Heart right ventricle (tissue), 16 donors: ENCODE results near the gene DHCR24. TPM values are rescaled to one million over a fixed set of nuclear protein-coding genes. Genes with fewer than 3 reads are reported as not detected.

Experiments
- ATAC-seq, 8 donors: fragments of 200-7000 bp; cut with Tn5 transposase; one replicate each; pipeline ENCODE4 v1.9.1; 2020; ENCODE audit warnings: mild to moderate bottlenecking in 8 of 8, moderate library complexity in 8 of 8, moderate number of reproducible peaks in 1 of 8
- DNase-seq, 2 donors: peaks; one replicate each; pipeline ENCODE4 v3.0.0-alpha.2; 2020
- H3K27ac ChIP-seq, 10 donors: fragments of 200-600 bp; sonication (generic) in 2 of 10; one replicate each; pipeline versions ENCODE4 v1.5.0 to v1.8.0; 2020 to 2022; ENCODE audit warnings: mild to moderate bottlenecking in 3 of 10
- H3K27me3 ChIP-seq, 7 donors: fragments of 200-600 bp; one replicate each; pipeline ENCODE4 v1.8.0; 2021 to 2022; ENCODE audit warnings: mild to moderate bottlenecking in 2 of 7
- H3K36me3 ChIP-seq, 9 donors: fragments of 200-600 bp; sonication (generic) in 1 of 9; one replicate each; pipeline versions ENCODE4 v1.5.0 to v1.8.0; 2020 to 2022; ENCODE audit warnings: mild to moderate bottlenecking in 2 of 9
- H3K4me1 ChIP-seq, 9 donors: fragments of 200-600 bp; sonication (generic) in 1 of 9; one replicate each; pipeline versions ENCODE4 v1.5.0 to v1.8.0; 2020 to 2022; ENCODE audit warnings: mild to moderate bottlenecking in 4 of 9
- H3K4me3 ChIP-seq, 10 donors: fragments of 200-600 bp; sonication (generic) in 2 of 10; one replicate each; pipeline versions ENCODE4 v1.5.0 to v1.8.0; 2020 to 2022; ENCODE audit warnings: mild to moderate bottlenecking in 7 of 10, moderate library complexity in 2 of 10
- H3K9me3 ChIP-seq, 11 donors: fragments of 200-600 bp in 10 of 11; sonication (generic) in 2 of 11; one replicate each; pipeline versions ENCODE4 v1.5.0 to v1.8.0; 2013 to 2022; ENCODE audit warnings: mild to moderate bottlenecking in 2 of 11, control low read depth in 1 of 11, moderate library complexity in 1 of 11
- whole genome bisulfite sequencing, 2 donors: extraction: QIAGEN DNeasy Blood & Tissue Kit; methylation state at CpG; one replicate each; pipeline ENCODE4 v1.1.7; 2013; ENCODE audit warnings: inconsistent platforms in 1 of 2; 5-methylcytosine and 5-hydroxymethylcytosine counted together
- intact Hi-C, 10 donors: fragments of 100-400 bp; cut with DNase I; formaldehyde crosslinking; loops; one replicate each; pipeline versions ENCODE4 v1.11.1 to v1.14.2; 2022
- polyA plus RNA-seq, 2 donors: library from polyadenylated mRNA; stranded (reverse); fragments of 200-250 nt; gene quantifications; one replicate each; pipeline ENCODE4 v1.2.3, GENCODE V29; 2013
- total RNA-seq, 10 donors: library from RNA; stranded (reverse); fragmentation: NEBNext Ultra II Directional in 3 of 10; extraction: Animal tissue kit (Norgen Biotek cat#: 25700) in 3 of 10; gene quantifications; one replicate each; pipeline versions ENCODE4 v1.2.1 to v1.2.4, GENCODE V29; 2021 to 2023
- TF ChIP-seq, protein P1 (sequence below), 9 donors: fragments of 200-600 bp; sonication (generic) in 2 of 9; IDR thresholded peaks; one replicate each; pipeline versions ENCODE4 v1.5.0 to v1.8.0; 2021 to 2022; ENCODE audit warnings: antibody characterized with exemption in 9 of 9, mild to moderate bottlenecking in 5 of 9, moderate library complexity in 1 of 9
- donor health status: Arrhythmogenic right ventricular cardiomyopathy.
- donor health status: ischemic (EF 13 %, LVEDD 7.1; RV severe dilation, severe dysfunction).
- donor health status: healthy with polysubstance abuse.
- donor health status: DM: no; HTN: yes; CAD: no.
- donor health status: DM: no; HTN: no; CAD: no.
- donor health status: ischemic (EF 25% LVEDD 6.9; RV normal size, moderate dysfunction).
- donor health status: ischemic (EF 25% LVEDD 5.7; RV mildly dilated, moderate dysfunction).
- donor health status: healthy.
- donor health status: DM: yes; HTN: yes; CAD: no.
- donor health status: Ischemic cardiomyopathy.
- donor health status: ischemic (EF 35%, LVEDD 5.7; RV mildly dilated, moderate dysfunction).
- donor health status: nonischemic (EF 11% LVEDD 7.7; RV severe dilation, severe dysfunction).
- donor health status: DM: yes; HTN: yes; CAD: no.
- donor health status: PGD.
- donor health status: ischemic (EF 29% LVEDD 5.4; RV normal size, mild dysfunction).
- donor health status: nonischemic (EF 23%, LVEDD 6.1; RV moderate dilation, normal function).

Gene DHCR24
- total and polyA plus RNA-seq, 12 donors: 3.3 to 70.6 (median 15.0) TPM

DNA sequence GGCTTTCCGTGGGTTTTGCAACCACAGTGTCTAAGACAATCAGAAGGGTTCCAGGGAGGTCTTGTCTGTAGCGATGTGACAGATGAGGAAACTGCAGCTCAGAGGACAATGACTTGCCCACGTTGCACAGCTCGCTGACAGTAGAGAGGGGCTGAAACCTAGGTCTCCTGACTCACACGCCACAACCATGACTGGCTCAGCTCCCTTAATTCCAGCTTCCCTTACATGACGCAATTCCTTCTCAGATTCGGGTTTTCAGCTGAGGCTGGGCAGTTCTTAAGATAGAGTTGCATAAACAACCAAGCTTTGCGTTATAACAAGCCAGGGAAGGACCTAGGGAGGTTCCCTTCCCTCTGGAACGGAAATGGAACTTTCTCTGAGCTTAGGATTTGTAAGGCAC lies 36.3 kb downstream of the DHCR24 start:
- TF ChIP-seq, protein P1, sequence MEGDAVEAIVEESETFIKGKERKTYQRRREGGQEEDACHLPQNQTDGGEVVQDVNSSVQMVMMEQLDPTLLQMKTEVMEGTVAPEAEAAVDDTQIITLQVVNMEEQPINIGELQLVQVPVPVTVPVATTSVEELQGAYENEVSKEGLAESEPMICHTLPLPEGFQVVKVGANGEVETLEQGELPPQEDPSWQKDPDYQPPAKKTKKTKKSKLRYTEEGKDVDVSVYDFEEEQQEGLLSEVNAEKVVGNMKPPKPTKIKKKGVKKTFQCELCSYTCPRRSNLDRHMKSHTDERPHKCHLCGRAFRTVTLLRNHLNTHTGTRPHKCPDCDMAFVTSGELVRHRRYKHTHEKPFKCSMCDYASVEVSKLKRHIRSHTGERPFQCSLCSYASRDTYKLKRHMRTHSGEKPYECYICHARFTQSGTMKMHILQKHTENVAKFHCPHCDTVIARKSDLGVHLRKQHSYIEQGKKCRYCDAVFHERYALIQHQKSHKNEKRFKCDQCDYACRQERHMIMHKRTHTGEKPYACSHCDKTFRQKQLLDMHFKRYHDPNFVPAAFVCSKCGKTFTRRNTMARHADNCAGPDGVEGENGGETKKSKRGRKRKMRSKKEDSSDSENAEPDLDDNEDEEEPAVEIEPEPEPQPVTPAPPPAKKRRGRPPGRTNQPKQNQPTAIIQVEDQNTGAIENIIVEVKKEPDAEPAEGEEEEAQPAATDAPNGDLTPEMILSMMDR (IDR thresholded peaks at IDR 0.05): no peak
- intact Hi-C loops: no loop called here
- Histone ChIP-seq H3K9me3 (no peaks in the 10 kb centered on the region), H3K36me3 (peaks cover 0 to 38% (median 0%) of the 10 kb centered on the region in 9 donors), H3K27ac (no peak overlapping the region), H3K4me3 (no peak overlapping the region), H3K27me3 (no peaks in the 10 kb centered on the region), H3K4me1 (peaks cover 0 to 8% (median 0%) of the 10 kb centered on the region in 9 donors)
- no peak for DNase-seq
- WGBS, 2 donors: 92 to 93% methylated on average over 9 of the region's 9 CpGs
- peak in 1 of 8 donors; percentile 9 for ATAC-seq

GRCh38 chr1:54850069-54850730 lies 36.8 kb downstream of the DHCR24 start:
- H3K27me3 ChIP-seq: no peaks in the 10 kb centered on the region
- H3K4me3 ChIP-seq: no peak overlapping the region
- TF ChIP-seq, protein P1 (IDR thresholded peaks at IDR 0.05): no peak
- WGBS, 2 donors: 77 to 89% methylated on average over 5 of the region's 5 CpGs
- DNase-seq (no peak), ATAC-seq (peak in 2 of 8 donors; percentile 25 to 29)
- H3K4me1 ChIP-seq: peaks cover 0 to 8% (median 0%) of the 10 kb centered on the region in 9 donors
- no peaks in the 10 kb centered on the region for H3K9me3 ChIP-seq
- peaks cover 0 to 38% (median 0%) of the 10 kb centered on the region in 9 donors for H3K36me3 ChIP-seq
- intact Hi-C loops: no loop called here
- H3K27ac ChIP-seq: no peak overlapping the region

DNA sequence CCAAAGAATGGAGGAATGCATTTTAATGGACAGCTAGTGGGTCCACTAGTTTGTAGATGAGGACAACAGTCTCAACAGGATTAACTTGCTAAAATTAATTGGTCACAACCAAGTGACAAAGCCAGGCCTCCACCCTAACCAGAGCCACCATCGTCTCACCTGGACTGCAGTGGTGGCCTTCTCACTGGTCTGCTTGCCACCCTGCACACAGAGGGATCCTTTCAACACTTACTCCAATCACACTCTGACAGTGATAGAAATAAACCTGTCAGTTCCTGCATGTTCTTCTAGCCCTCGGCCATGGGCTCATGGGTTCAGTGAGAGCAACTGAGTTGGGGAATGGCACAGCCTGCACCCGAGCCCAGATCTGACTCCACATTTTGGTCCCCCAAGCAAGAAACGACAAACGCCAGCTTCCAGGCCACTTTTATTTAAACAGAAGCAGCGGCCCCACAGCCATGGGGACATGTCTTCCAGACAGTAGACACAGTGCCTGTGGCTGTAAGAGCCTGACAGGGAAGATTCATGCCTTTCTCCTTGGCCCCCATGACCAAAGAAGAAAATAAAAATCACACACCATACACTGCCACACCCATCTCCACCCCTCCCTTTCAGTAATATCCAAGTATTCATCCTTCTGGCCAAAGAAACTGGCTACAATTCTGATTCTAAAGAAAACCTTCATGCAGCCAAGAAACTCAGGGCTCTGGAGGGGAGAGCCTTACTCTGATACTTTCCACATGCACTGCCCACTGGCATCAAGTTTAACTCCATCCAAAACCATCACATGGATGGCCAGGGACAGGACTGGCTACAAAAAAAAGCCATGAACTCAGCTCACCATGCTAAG lies 37.6 kb downstream of the DHCR24 start:
- 82 to 89% methylated on average over 6 of the region's 6 CpGs for WGBS, 2 donors
- no peaks in the 10 kb centered on the region for H3K9me3 ChIP-seq
- peak in 1 of 8 donors; percentile 6 for ATAC-seq
- H3K27me3 ChIP-seq: no peaks in the 10 kb centered on the region
- H3K27ac ChIP-seq: no peak overlapping the region
- DNase-seq: no peak
- intact Hi-C loops: no loop called here
- H3K4me3 ChIP-seq: no peak overlapping the region
- peaks cover 0 to 38% (median 0%) of the 10 kb centered on the region in 9 donors for H3K36me3 ChIP-seq
- TF ChIP-seq, protein P1 (IDR thresholded peaks at IDR 0.05): no peak
- H3K4me1 ChIP-seq: peaks cover 0 to 8% (median 0%) of the 10 kb centered on the region in 9 donors

GRCh38 chr1:54848134-54848948 lies 38.7 kb downstream of the DHCR24 start:
- ATAC-seq (no peak), DNase-seq (no peak)
- TF ChIP-seq, protein P1 (IDR thresholded peaks at IDR 0.05): no peak
- H3K4me1 ChIP-seq: peaks cover 0 to 8% (median 0%) of the 10 kb centered on the region in 9 donors
- no peak overlapping the region for H3K27ac ChIP-seq
- H3K36me3 ChIP-seq: peaks cover 0 to 31% (median 0%) of the 10 kb centered on the region in 9 donors
- intact Hi-C loops: no loop called here
- 89 to 90% methylated on average over 7 of the region's 7 CpGs for WGBS, 2 donors
- no peaks in the 10 kb centered on the region for H3K27me3 ChIP-seq
- H3K9me3 ChIP-seq: peaks cover 0 to 4% (median 0%) of the 10 kb centered on the region in 11 donors
- H3K4me3 ChIP-seq: no peak overlapping the region
